GM23248 (cell line): ENCODE measurements around the gene BTN1A1. TPM values are rescaled to one million over a fixed set of nuclear protein-coding genes. Genes with fewer than 3 reads are reported as not detected.

Experiments
- DNase-seq: peaks from one replicate; pipeline ENCODE4 v3.0.0-alpha.2; 2015
- H2AFZ ChIP-seq: fragments of 200-600 bp; sonication (generic); 2 replicates; pipeline ENCODE4 v1.6.1; 2016; ENCODE audit warnings: antibody characterized with exemption
- H3F3A ChIP-seq: fragments of 200-600 bp; sonication (generic); 2 replicates; pipeline ENCODE4 v1.6.1; 2016; ENCODE audit warnings: mild to moderate bottlenecking, antibody characterized with exemption, mixed run types; ENCODE audit not compliant: insufficient read depth
- H3K27ac ChIP-seq: fragments of 200-600 bp; sonication (generic); 2 replicates; pipeline ENCODE4 v1.5.1; 2016; ENCODE audit warnings: mild to moderate bottlenecking
- H3K27me3 ChIP-seq: fragments of 200-600 bp; sonication (generic); replicated peaks from 2 replicates; pipeline ENCODE4 v1.6.1; 2016; ENCODE audit warnings: mild to moderate bottlenecking; ENCODE audit not compliant: insufficient read depth
- H3K36me3 ChIP-seq: fragments of 200-600 bp; sonication (generic); 2 replicates; pipeline ENCODE4 v1.6.1; 2016; ENCODE audit warnings: low read depth, mild to moderate bottlenecking
- H3K4me1 ChIP-seq: fragments of 200-600 bp; sonication (generic); 2 replicates; pipeline ENCODE4 v1.6.1; 2016; ENCODE audit warnings: mild to moderate bottlenecking; ENCODE audit not compliant: insufficient read depth
- H3K4me2 ChIP-seq: fragments of 200-600 bp; sonication (generic); one replicate; pipeline ENCODE4 v1.6.1; 2016; ENCODE audit warnings: mild to moderate bottlenecking; ENCODE audit not compliant: unreplicated experiment
- H3K4me3 ChIP-seq: fragments of 200-600 bp; sonication (generic); 2 replicates; pipeline ENCODE4 v1.5.1; 2016; ENCODE audit warnings: mild to moderate bottlenecking
- H3K79me2 ChIP-seq: fragments of 200-600 bp; sonication (generic); 2 replicates; pipeline ENCODE4 v1.6.1; 2016; ENCODE audit warnings: mild to moderate bottlenecking; ENCODE audit not compliant: insufficient read depth
- H3K9ac ChIP-seq: fragments of 200-600 bp; sonication (generic); 2 replicates; pipeline ENCODE4 v1.6.1; 2016; ENCODE audit warnings: mild to moderate bottlenecking
- H3K9me2 ChIP-seq: fragments of 200-600 bp; sonication (generic); 2 replicates; pipeline ENCODE4 v1.6.1; 2016; ENCODE audit warnings: mixed run types, mild to moderate bottlenecking, moderate library complexity; ENCODE audit not compliant: insufficient read depth
- H3K9me3 ChIP-seq: fragments of 200-600 bp; sonication (generic); one replicate; pipeline ENCODE4 v1.6.1; 2017; ENCODE audit warnings: low read depth
- H4K20me1 ChIP-seq: fragments of 200-600 bp; sonication (generic); 2 replicates; pipeline ENCODE4 v1.6.0; 2016; ENCODE audit not compliant: insufficient read depth
- EZH2 ChIP-seq: fragments of 200-600 bp; sonication (generic); IDR thresholded peaks from 2 replicates; pipeline ENCODE4 v1.6.1; 2018; ENCODE audit warnings: antibody characterized with exemption, mild to moderate bottlenecking; ENCODE audit not compliant: insufficient read depth, poor library complexity, severe bottlenecking
- EZH2phosphoT487 ChIP-seq: fragments of 200-600 bp; sonication (generic); IDR thresholded peaks from 2 replicates; pipeline ENCODE4 v1.6.1; 2018; ENCODE audit warnings: antibody characterized with exemption, moderate library complexity, mild to moderate bottlenecking, low read depth; ENCODE audit not compliant: insufficient read depth
- WGBS, 2 experiments: methylation state at CpG; one replicate each; pipeline ENCODE4 v1.1.6; 2015 to 2017; ENCODE audit warnings: low lambda C conversion rate in 2 of 2, low coverage in 1 of 2; ENCODE audit errors: missing lambda C conversion rate in 2 of 2; 5-methylcytosine and 5-hydroxymethylcytosine counted together
- in situ Hi-C: fragments of 300-500 bp; cut with MboI; formaldehyde crosslinking; loops from 2 replicates; pipeline ENCODE4 v1.15.0; 2020
- polyA plus RNA-seq: library from polyadenylated mRNA; unstranded; fragments of >200 nt; fragmentation: Nextera tagmentation; extraction: Ambion mirVana; gene quantifications from 2 replicates; pipeline ENCODE4 v1.2.1, GENCODE V29; 2016
- total RNA-seq: library from RNA; depleted of rRNA; stranded (reverse); fragments of >200 nt; shearing (Covaris generic); gene quantifications from 2 replicates; pipeline ENCODE4 v1.2.3, GENCODE V29; 2014

Gene BTN1A1
- total and polyA plus RNA-seq, 2 experiments from 2014 or later = 0.11 TPM; not detected in 1

- H3F3A ChIP-seq = peaks cover 35% of the 10 kb centered on the region
- no peaks in the 10 kb centered on the region for H3K36me3 ChIP-seq
- no peak overlapping the region for H3K4me2 ChIP-seq
- in situ Hi-C loops = no loop called here
- H3K27me3 ChIP-seq = no peaks in the 10 kb centered on the region
- H4K20me1 ChIP-seq = no peaks in the 10 kb centered on the region
- H3K9ac ChIP-seq = no peak overlapping the region
- no peaks in the 10 kb centered on the region for H3K9me2 ChIP-seq
- no peak for TF ChIP-seq EZH2phosphoT487
- no peak for TF ChIP-seq EZH2
- H3K4me3 ChIP-seq = no peak overlapping the region
- peaks cover 26% of the 10 kb centered on the region for H3K4me1 ChIP-seq
- DNase-seq = no peak
- no peaks in the 10 kb centered on the region for H3K9me3 ChIP-seq
- peaks cover 3% of the 10 kb centered on the region; the same call in 1 of the 2 replicates for H3K79me2 ChIP-seq
- WGBS, 2 experiments = 48 to 50% methylated on average over 1 of the region's 1 CpG
- no peak overlapping the region for H3K27ac ChIP-seq
- H2AFZ ChIP-seq = no peak overlapping the region
These were observed 22.7 kb upstream of the BTN1A1 start for GRCh38 chr6:26477426-26477825.

GRCh38 chr6:26478100-26478984 is 21.8 kb upstream of the BTN1A1 start:
- H3K4me1 ChIP-seq = peaks cover 19% of the 10 kb centered on the region
- H3K4me2 ChIP-seq = no peak overlapping the region
- in situ Hi-C loops = no loop called here
- TF ChIP-seq EZH2 = no peak
- no peak for TF ChIP-seq EZH2phosphoT487
- H3K9ac ChIP-seq = no peak overlapping the region
- H3K9me3 ChIP-seq = no peaks in the 10 kb centered on the region
- 50 to 55% methylated on average over 2 of the region's 2 CpGs for WGBS, 2 experiments
- H3K27me3 ChIP-seq = no peaks in the 10 kb centered on the region
- H3K4me3 ChIP-seq = no peak overlapping the region
- H3F3A ChIP-seq = peaks cover 26% of the 10 kb centered on the region
- H3K9me2 ChIP-seq = no peaks in the 10 kb centered on the region
- no peak overlapping the region for H3K27ac ChIP-seq
- H3K36me3 ChIP-seq = no peaks in the 10 kb centered on the region
- H3K79me2 ChIP-seq = peaks cover 3% of the 10 kb centered on the region; the same call in 1 of the 2 replicates
- H4K20me1 ChIP-seq = no peaks in the 10 kb centered on the region
- no peak overlapping the region for H2AFZ ChIP-seq
- no peak for DNase-seq

GRCh38 chr6:26478985-26479278 is 21.2 kb upstream of the BTN1A1 start:
- Histone ChIP-seq H3K36me3 (no peaks in the 10 kb centered on the region), H3K79me2 (peaks cover 3% of the 10 kb centered on the region; the same call in 1 of the 2 replicates), H3K4me1 (peaks cover 18% of the 10 kb centered on the region), H4K20me1 (no peaks in the 10 kb centered on the region), H3K9me2 (no peaks in the 10 kb centered on the region), H3K27ac (no peak overlapping the region), H3K27me3 (no peaks in the 10 kb centered on the region), H3F3A (peaks cover 20% of the 10 kb centered on the region), H3K4me2 (no peak overlapping the region), H3K9me3 (no peaks in the 10 kb centered on the region), H3K9ac (no peak overlapping the region), H3K4me3 (no peak overlapping the region), H2AFZ (no peak overlapping the region)
- TF ChIP-seq EZH2 = no peak
- no peak for TF ChIP-seq EZH2phosphoT487
- 90 to 93% methylated on average over 3 of the region's 3 CpGs for WGBS, 2 experiments
- DNase-seq = no peak
- in situ Hi-C loops = no loop called here

GRCh38 chr6:26482338-26482737 is 17.8 kb upstream of the BTN1A1 start:
- Histone ChIP-seq H3K27me3 (no peaks in the 10 kb centered on the region), H3F3A (no peaks in the 10 kb centered on the region), H3K36me3 (no peaks in the 10 kb centered on the region), H2AFZ (no peak overlapping the region), H3K9me2 (no peaks in the 10 kb centered on the region), H3K9me3 (no peaks in the 10 kb centered on the region), H3K9ac (no peak overlapping the region), H3K27ac (no peak overlapping the region), H4K20me1 (no peaks in the 10 kb centered on the region), H3K4me3 (no peak overlapping the region), H3K4me1 (no peaks in the 10 kb centered on the region), H3K4me2 (no peak overlapping the region), H3K79me2 (no peaks in the 10 kb centered on the region)
- in situ Hi-C loops = no loop called here
- no peak for DNase-seq
- TF ChIP-seq EZH2phosphoT487 (no peak), EZH2 (no peak)
- 64 to 66% methylated on average over 4 of the region's 4 CpGs for WGBS, 2 experiments

GRCh38 chr6:26483727-26484126 is 16.4 kb upstream of the BTN1A1 start:
- no peaks in the 10 kb centered on the region for H3K27me3 ChIP-seq
- H2AFZ ChIP-seq = no peak overlapping the region
- in situ Hi-C loops = no loop called here
- H3K4me1 ChIP-seq = no peaks in the 10 kb centered on the region
- 71% methylated on average over 3 of the region's 3 CpGs for WGBS, 2 experiments
- H3K9me3 ChIP-seq = no peaks in the 10 kb centered on the region
- no peaks in the 10 kb centered on the region for H4K20me1 ChIP-seq
- DNase-seq = no peak
- TF ChIP-seq EZH2 = no peak
- no peak for TF ChIP-seq EZH2phosphoT487
- no peaks in the 10 kb centered on the region for H3K79me2 ChIP-seq
- H3K9ac ChIP-seq = no peak overlapping the region
- H3K36me3 ChIP-seq = no peaks in the 10 kb centered on the region
- H3K9me2 ChIP-seq = no peaks in the 10 kb centered on the region
- H3K4me2 ChIP-seq = no peak overlapping the region
- H3K4me3 ChIP-seq = no peak overlapping the region
- no peak overlapping the region for H3K27ac ChIP-seq
- no peaks in the 10 kb centered on the region for H3F3A ChIP-seq
